CD4-positive, alpha-beta T cell (primary cell): Measurements from ENCODE around the gene CAMKK1. TPM values are rescaled to one million over a fixed set of nuclear protein-coding genes. Genes with fewer than 3 reads are reported as not detected.

ENCODE experiments used
- ATAC-seq: fragments of 200-7000 bp; cut with Tn5 transposase; one replicate; pipeline ENCODE4 v1.10.0; 2022; ENCODE audit warnings: mild to moderate bottlenecking; ENCODE audit not compliant: poor library complexity
- CTCF ChIA-PET: fragments of 350-600 bp; sonication (Branson Sonifier 250); formaldehyde crosslinking; loops from one replicate; lab custom pipeline; 2021; ENCODE audit warnings: antibody characterized with exemption, inconsistent platforms; lab: Charles Lee
- POLR2A ChIA-PET: fragments of 350-600 bp; sonication (Branson Sonifier 250); formaldehyde crosslinking; loops from one replicate; lab custom pipeline; 2021; ENCODE audit warnings: antibody characterized with exemption, inconsistent platforms; lab: Charles Lee
- DNase-seq, 14 experiments: peaks; one replicate each; pipeline ENCODE4 v3.0.0-alpha.2; 2013 to 2020; ENCODE audit warnings: mixed read lengths in 2 of 14
- H3K27ac ChIP-seq, 2 donors: one replicate each; pipeline versions ENCODE4 v1.5.1 to v1.7.0; 2013; ENCODE audit warnings: low read length in 2 of 2, low read depth in 1 of 2, mild to moderate bottlenecking in 1 of 2
- H3K27me3 ChIP-seq, 2 experiments: 1 replicate in 1 of 2; 2 replicates in 1 of 2; pipeline versions ENCODE4 v1.6.1 to v1.7.0; 2013; ENCODE audit warnings: low read length in 2 of 2, control low read depth in 1 of 2, mild to moderate bottlenecking in 1 of 2, moderate library complexity in 1 of 2; ENCODE audit not compliant: insufficient read depth in 2 of 2, control insufficient read depth in 1 of 2
- H3K36me3 ChIP-seq: one replicate; pipeline ENCODE4 v1.6.1; 2013; ENCODE audit warnings: low read length, control low read depth; ENCODE audit not compliant: insufficient read depth
- H3K4me1 ChIP-seq: one replicate; pipeline ENCODE4 v1.6.1; 2013; ENCODE audit warnings: low read length, control low read depth; ENCODE audit not compliant: insufficient read depth
- H3K4me3 ChIP-seq: one replicate; pipeline ENCODE4 v1.5.1; 2013; ENCODE audit warnings: mild to moderate bottlenecking, low read length, moderate library complexity
- H3K9me3 ChIP-seq, 2 experiments: 1 replicate in 1 of 2; 2 replicates in 1 of 2; pipeline versions ENCODE4 v1.6.1 to v1.7.0; 2013; ENCODE audit warnings: low read length in 2 of 2, mild to moderate bottlenecking in 2 of 2, control low read depth in 1 of 2, moderate library complexity in 1 of 2; ENCODE audit not compliant: control insufficient read depth in 1 of 2, insufficient read depth in 1 of 2
- H3K27ac Mint-ChIP-seq: one replicate; pipeline ENCODE4 v1.8.0; 2020; ENCODE audit warnings: mixed read lengths
- H3K27me3 Mint-ChIP-seq: one replicate; pipeline ENCODE4 v1.8.0; 2021; ENCODE audit warnings: mixed read lengths
- H3K36me3 Mint-ChIP-seq: one replicate; pipeline ENCODE4 v1.8.0; 2021; ENCODE audit warnings: low read depth, mixed read lengths
- H3K4me1 Mint-ChIP-seq: one replicate; pipeline ENCODE4 v1.8.0; 2021; ENCODE audit warnings: low read depth, mixed read lengths
- H3K4me3 Mint-ChIP-seq: one replicate; pipeline ENCODE4 v1.8.0; 2020; ENCODE audit warnings: mild to moderate bottlenecking, mixed read lengths
- H3K9me3 Mint-ChIP-seq: one replicate; pipeline ENCODE4 v1.8.0; 2020; ENCODE audit warnings: mixed read lengths
- intact Hi-C, 2 experiments: fragments of 100-400 bp; cut with DNase I in 1 of 2; cut with micrococcal nuclease in 1 of 2; formaldehyde crosslinking; loops; one replicate each; pipeline versions ENCODE4 v1.15.1 to v1.9.0; 2023 to 2025; cut with DNase I, micrococcal nuclease
- total RNA-seq, 174 experiments: library from RNA in 2 of 174; stranded (reverse) in 2 of 174; gene quantifications; one replicate each; pipeline ENCODE4 v1.2.3 and lab custom pipeline; 2021 to 2026
- TF ChIP-seq, protein P1 (sequence below): fragments of 200-600 bp; IDR thresholded peaks from one replicate; pipeline ENCODE4 v1.8.0; 2022; ENCODE audit warnings: antibody characterized with exemption, mild to moderate bottlenecking

Gene CAMKK1
- total RNA-seq, 2 experiments from 2014 or later, result 4.8 to 4.9 TPM

DNA sequence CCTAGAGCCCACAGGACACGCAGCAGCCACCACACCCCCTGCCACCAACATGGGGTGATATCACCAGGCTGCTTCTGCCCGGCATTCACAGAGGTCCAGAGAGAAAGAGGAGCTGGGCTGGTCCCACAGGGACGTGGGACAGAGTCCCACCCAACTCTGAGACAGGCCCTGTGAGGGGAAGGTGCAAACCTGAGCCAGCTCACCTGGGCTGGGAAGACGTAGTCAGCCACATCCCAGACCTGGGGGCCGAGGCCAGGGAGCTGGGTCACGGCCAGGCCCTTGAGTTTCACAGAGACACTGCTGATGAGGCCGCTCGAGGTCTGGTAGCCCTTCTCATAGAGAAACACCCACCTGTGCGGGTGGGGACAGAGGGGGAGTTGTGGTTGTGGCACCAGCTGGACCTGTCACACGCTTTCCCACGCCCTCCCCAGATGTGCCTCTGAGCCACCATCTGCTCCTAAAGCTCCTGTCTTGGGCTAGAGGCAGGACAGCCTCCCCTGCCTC is 12.2 kb upstream of the CAMKK1 start:
- H3K27me3 Mint-ChIP-seq, result no peaks in the 10 kb centered on the region
- H3K36me3 Mint-ChIP-seq, result no peaks in the 10 kb centered on the region
- TF ChIP-seq, protein P1, sequence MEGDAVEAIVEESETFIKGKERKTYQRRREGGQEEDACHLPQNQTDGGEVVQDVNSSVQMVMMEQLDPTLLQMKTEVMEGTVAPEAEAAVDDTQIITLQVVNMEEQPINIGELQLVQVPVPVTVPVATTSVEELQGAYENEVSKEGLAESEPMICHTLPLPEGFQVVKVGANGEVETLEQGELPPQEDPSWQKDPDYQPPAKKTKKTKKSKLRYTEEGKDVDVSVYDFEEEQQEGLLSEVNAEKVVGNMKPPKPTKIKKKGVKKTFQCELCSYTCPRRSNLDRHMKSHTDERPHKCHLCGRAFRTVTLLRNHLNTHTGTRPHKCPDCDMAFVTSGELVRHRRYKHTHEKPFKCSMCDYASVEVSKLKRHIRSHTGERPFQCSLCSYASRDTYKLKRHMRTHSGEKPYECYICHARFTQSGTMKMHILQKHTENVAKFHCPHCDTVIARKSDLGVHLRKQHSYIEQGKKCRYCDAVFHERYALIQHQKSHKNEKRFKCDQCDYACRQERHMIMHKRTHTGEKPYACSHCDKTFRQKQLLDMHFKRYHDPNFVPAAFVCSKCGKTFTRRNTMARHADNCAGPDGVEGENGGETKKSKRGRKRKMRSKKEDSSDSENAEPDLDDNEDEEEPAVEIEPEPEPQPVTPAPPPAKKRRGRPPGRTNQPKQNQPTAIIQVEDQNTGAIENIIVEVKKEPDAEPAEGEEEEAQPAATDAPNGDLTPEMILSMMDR, result no peak
- ATAC-seq (no peak), DNase-seq (no peak)
- intact Hi-C loops, result no loop called here
- no peak overlapping the region for H3K27ac ChIP-seq
- no peaks in the 10 kb centered on the region for H3K4me1 Mint-ChIP-seq
- CTCF ChIA-PET, result no interaction called here
- H3K36me3 ChIP-seq, result no peaks in the 10 kb centered on the region
- no peaks in the 10 kb centered on the region for H3K9me3 ChIP-seq
- H3K9me3 Mint-ChIP-seq, result no peaks in the 10 kb centered on the region
- no peaks in the 10 kb centered on the region for H3K4me1 ChIP-seq
- POLR2A ChIA-PET, result interaction anchor here (0.6 to 0.9 kb wide), 2 partner anchors 24 to 59 kb away, joined by 3 to 4 read pairs; partner anchors contain the start of gene NCBP3
- no peak overlapping the region for H3K27ac Mint-ChIP-seq
- H3K4me3 Mint-ChIP-seq, result no peak overlapping the region
- H3K4me3 ChIP-seq, result no peak overlapping the region
- no peaks in the 10 kb centered on the region for H3K27me3 ChIP-seq

DNA sequence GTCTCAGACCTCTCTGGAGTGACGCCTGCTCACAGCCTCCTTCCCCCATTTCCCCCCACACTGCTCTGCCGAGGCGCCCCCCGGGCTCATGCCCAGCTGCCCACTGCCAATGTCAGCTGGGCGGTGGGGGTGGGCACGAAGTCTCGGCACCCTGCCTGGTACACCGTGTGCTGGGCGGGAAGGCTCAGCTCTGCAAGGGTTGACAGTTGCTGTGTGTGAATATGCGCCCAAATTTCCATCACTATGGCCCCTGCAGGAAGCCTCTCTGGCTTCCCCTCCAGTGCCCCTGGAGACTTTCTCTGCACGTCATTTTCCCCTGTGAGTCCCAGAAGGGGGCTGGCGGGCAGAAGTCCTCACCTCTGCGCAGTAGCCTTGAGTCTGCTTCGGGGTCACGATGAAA is 11.6 kb upstream of the CAMKK1 start:
- TF ChIP-seq, protein P1, result no peak
- no peaks in the 10 kb centered on the region for H3K9me3 Mint-ChIP-seq
- H3K36me3 ChIP-seq, result no peaks in the 10 kb centered on the region
- H3K4me3 ChIP-seq, result no peak overlapping the region
- intact Hi-C loops, result no loop called here
- no peaks in the 10 kb centered on the region for H3K4me1 Mint-ChIP-seq
- H3K4me1 ChIP-seq, result no peaks in the 10 kb centered on the region
- no peak overlapping the region for H3K27ac ChIP-seq
- no peaks in the 10 kb centered on the region for H3K36me3 Mint-ChIP-seq
- H3K9me3 ChIP-seq, result no peaks in the 10 kb centered on the region
- ATAC-seq (no peak), DNase-seq (no peak)
- POLR2A ChIA-PET, result no interaction called here
- H3K4me3 Mint-ChIP-seq, result no peak overlapping the region
- CTCF ChIA-PET, result no interaction called here
- no peak overlapping the region for H3K27ac Mint-ChIP-seq
- H3K27me3 ChIP-seq, result no peaks in the 10 kb centered on the region
- H3K27me3 Mint-ChIP-seq, result no peaks in the 10 kb centered on the region

DNA sequence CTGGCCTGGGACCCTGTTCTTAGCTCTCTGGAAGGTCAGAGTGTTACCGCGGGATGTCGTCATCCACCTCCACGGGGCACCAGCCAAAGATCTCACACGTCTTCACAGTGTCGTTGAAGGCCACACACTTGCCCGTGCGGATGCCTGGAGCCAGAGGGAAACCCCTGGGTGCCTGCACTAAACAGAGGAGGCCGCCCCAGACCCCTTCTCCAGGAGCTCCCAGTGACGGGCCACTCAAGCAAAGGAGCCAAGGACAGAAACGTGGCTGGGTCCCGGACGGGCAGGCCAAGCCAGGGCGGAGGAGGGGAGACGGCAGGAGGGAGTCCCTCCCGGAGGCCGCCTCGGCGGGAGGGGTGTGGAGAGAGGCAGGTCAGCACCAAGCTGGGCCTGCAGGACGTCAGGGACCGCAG is 11.0 kb upstream of the CAMKK1 start:
- TF ChIP-seq, protein P1, result no peak
- Histone ChIP-seq H3K36me3 (no peaks in the 10 kb centered on the region), H3K4me3 (no peak overlapping the region), H3K4me1 (no peaks in the 10 kb centered on the region), H3K27me3 (no peaks in the 10 kb centered on the region), H3K27ac (no peak overlapping the region), H3K9me3 (no peaks in the 10 kb centered on the region)
- DNase-seq (no peak), ATAC-seq (no peak)
- Mint-ChIP-seq H3K4me1 (no peaks in the 10 kb centered on the region), H3K4me3 (no peak overlapping the region), H3K9me3 (no peaks in the 10 kb centered on the region), H3K27ac (no peak overlapping the region), H3K36me3 (no peaks in the 10 kb centered on the region), H3K27me3 (no peaks in the 10 kb centered on the region)
- intact Hi-C loops, result no loop called here
- ChIA-PET POLR2A (no interaction called here), CTCF (no interaction called here)
